ENCODE data around the gene DOCK4.

Gene DOCK4

DNA sequence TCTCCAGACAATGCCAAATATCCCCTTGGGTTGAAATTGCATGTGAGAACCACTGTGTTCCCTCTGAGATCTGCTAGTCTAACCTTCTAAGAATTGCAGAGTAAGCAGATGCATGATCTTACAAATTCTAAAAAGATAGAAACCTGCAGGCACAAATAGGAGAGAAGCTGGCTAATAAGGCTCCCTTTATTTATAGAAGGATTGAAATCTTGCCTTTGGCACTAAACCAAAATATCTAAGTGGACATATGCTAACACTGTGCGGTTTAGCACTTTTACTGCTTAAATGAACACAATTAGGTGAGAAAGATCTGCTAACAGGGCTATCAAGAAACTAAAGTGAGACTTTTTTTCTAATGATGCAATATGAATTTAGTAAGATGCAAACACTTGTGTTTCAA is 225.5 kb downstream of the DOCK4 start:
- no peaks in the 10 kb centered on the region for H3K36me3 ChIP-seq (ENCODE audit: low read length)
- no peaks in the 10 kb centered on the region for H4K20me1 ChIP-seq (ENCODE audit: low read depth, low read length)
- no peaks in the 10 kb centered on the region for H3K9me3 ChIP-seq (ENCODE audit: insufficient read depth, low read length)
- no peaks in the 10 kb centered on the region for H3K27me3 ChIP-seq (ENCODE audit: low read length)
- H3K4me2 ChIP-seq (ENCODE audit: low read depth, low read length, poor library complexity, severe bottlenecking), result no peak overlapping the region
- no peaks in the 10 kb centered on the region for H3F3A ChIP-seq (ENCODE audit: insufficient read depth)
- H3K79me2 ChIP-seq (ENCODE audit: insufficient read depth, low read length), result no peaks in the 10 kb centered on the region
- H3K4me3 ChIP-seq (ENCODE audit: insufficient read depth, low read length, poor library complexity, severe bottlenecking), result no peak overlapping the region
- TF ChIP-seq, protein P1, sequence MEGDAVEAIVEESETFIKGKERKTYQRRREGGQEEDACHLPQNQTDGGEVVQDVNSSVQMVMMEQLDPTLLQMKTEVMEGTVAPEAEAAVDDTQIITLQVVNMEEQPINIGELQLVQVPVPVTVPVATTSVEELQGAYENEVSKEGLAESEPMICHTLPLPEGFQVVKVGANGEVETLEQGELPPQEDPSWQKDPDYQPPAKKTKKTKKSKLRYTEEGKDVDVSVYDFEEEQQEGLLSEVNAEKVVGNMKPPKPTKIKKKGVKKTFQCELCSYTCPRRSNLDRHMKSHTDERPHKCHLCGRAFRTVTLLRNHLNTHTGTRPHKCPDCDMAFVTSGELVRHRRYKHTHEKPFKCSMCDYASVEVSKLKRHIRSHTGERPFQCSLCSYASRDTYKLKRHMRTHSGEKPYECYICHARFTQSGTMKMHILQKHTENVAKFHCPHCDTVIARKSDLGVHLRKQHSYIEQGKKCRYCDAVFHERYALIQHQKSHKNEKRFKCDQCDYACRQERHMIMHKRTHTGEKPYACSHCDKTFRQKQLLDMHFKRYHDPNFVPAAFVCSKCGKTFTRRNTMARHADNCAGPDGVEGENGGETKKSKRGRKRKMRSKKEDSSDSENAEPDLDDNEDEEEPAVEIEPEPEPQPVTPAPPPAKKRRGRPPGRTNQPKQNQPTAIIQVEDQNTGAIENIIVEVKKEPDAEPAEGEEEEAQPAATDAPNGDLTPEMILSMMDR (IDR thresholded peaks at IDR 0.05; ENCODE audit: insufficient read depth, low read length, poor library complexity, severe bottlenecking), result no peak
- TF ChIP-seq EZH2phosphoT487 (conservative IDR thresholded peaks at IDR 0.05; ENCODE audit: low read length), result no peak
- H3K27ac ChIP-seq (ENCODE audit: low read depth, low read length), result no peak overlapping the region
- no peak overlapping the region for H3K9ac ChIP-seq (ENCODE audit: low read length)
- no peak overlapping the region for H2AFZ ChIP-seq (ENCODE audit: low read depth, low read length, severe bottlenecking)
- no peaks in the 10 kb centered on the region for H3K9me2 ChIP-seq (replicated peaks; ENCODE audit: insufficient read depth, low read length)

DNA sequence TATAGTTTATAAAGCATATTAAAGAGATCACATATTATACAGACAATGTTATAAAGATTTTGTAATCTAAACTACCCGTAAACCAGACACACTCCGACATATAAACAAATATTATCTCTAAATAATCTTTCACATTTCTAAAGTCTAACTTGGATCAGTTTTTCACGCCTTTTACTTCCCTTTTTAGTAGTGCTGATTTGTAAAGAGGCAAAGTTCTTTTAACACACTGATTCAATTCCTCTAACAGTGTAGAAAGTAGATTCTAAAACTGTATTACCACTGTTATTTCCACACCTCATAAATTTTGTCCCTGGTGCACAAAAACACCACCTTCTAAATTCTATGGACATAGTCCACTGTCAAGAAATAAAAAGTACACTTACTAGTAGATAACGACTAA is 230.9 kb downstream of the DOCK4 start:
- Histone ChIP-seq H3K9me2 (replicated peaks; ENCODE audit: insufficient read depth, low read length) (no peaks in the 10 kb centered on the region), H3K79me2 (ENCODE audit: insufficient read depth, low read length) (no peaks in the 10 kb centered on the region), H3K9ac (ENCODE audit: low read length) (no peak overlapping the region), H3K4me3 (ENCODE audit: insufficient read depth, low read length, poor library complexity, severe bottlenecking) (no peak overlapping the region), H3F3A (ENCODE audit: insufficient read depth) (no peaks in the 10 kb centered on the region), H3K27me3 (ENCODE audit: low read length) (no peaks in the 10 kb centered on the region), H3K4me2 (ENCODE audit: low read depth, low read length, poor library complexity, severe bottlenecking) (no peak overlapping the region), H3K36me3 (ENCODE audit: low read length) (no peaks in the 10 kb centered on the region), H4K20me1 (ENCODE audit: low read depth, low read length) (no peaks in the 10 kb centered on the region), H3K9me3 (ENCODE audit: insufficient read depth, low read length) (no peaks in the 10 kb centered on the region), H2AFZ (ENCODE audit: low read depth, low read length, severe bottlenecking) (no peak overlapping the region), H3K27ac (ENCODE audit: low read depth, low read length) (no peak overlapping the region)
- TF ChIP-seq, protein P1 (IDR thresholded peaks at IDR 0.05; ENCODE audit: insufficient read depth, low read length, poor library complexity, severe bottlenecking), result no peak
- TF ChIP-seq EZH2phosphoT487 (conservative IDR thresholded peaks at IDR 0.05; ENCODE audit: low read length), result no peak

DNA sequence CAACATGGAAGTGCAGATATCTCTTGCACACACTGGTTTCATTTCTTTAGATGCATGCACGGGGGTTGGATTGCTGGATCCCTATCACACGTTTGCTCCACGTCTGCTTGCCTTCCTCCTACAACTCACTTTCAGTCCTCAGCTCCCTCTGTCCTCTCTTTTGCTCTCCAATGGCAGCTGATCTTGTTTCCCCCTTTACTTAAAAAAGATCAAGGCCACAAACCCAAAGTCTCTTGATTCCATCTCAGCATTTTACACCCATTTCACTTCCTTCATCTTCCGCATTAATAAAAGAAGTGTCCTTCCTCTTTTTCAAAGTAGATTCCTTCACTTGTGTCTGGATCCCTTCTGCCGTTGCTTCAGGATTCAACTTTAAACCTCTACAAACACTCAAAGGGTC is 245.2 kb downstream of the DOCK4 start:
- TF ChIP-seq EZH2phosphoT487 (conservative IDR thresholded peaks at IDR 0.05; ENCODE audit: low read length), result no peak
- TF ChIP-seq, protein P1 (IDR thresholded peaks at IDR 0.05; ENCODE audit: insufficient read depth, low read length, poor library complexity, severe bottlenecking), result no peak
- Histone ChIP-seq H2AFZ (ENCODE audit: low read depth, low read length, severe bottlenecking) (no peak overlapping the region), H4K20me1 (ENCODE audit: low read depth, low read length) (no peaks in the 10 kb centered on the region), H3K27ac (ENCODE audit: low read depth, low read length) (no peak overlapping the region), H3K9me3 (ENCODE audit: insufficient read depth, low read length) (no peaks in the 10 kb centered on the region), H3K9ac (ENCODE audit: low read length) (no peak overlapping the region), H3K27me3 (ENCODE audit: low read length) (no peaks in the 10 kb centered on the region), H3K9me2 (replicated peaks; ENCODE audit: insufficient read depth, low read length) (no peaks in the 10 kb centered on the region), H3K79me2 (ENCODE audit: insufficient read depth, low read length) (no peaks in the 10 kb centered on the region), H3K4me3 (ENCODE audit: insufficient read depth, low read length, poor library complexity, severe bottlenecking) (no peak overlapping the region), H3F3A (ENCODE audit: insufficient read depth) (no peaks in the 10 kb centered on the region), H3K4me2 (ENCODE audit: low read depth, low read length, poor library complexity, severe bottlenecking) (no peak overlapping the region), H3K36me3 (ENCODE audit: low read length) (no peaks in the 10 kb centered on the region)
